GM23248 (cell line): Measurements from ENCODE around the gene VDAC1.

Source experiments
- EZH2 ChIP-seq: fragments of 200-600 bp; sonication (generic); IDR thresholded peaks from 2 replicates; pipeline ENCODE4 v1.6.1; 2018; ENCODE audit warnings: antibody characterized with exemption, mild to moderate bottlenecking; ENCODE audit not compliant: insufficient read depth, poor library complexity, severe bottlenecking
- EZH2phosphoT487 ChIP-seq: fragments of 200-600 bp; sonication (generic); IDR thresholded peaks from 2 replicates; pipeline ENCODE4 v1.6.1; 2018; ENCODE audit warnings: antibody characterized with exemption, moderate library complexity, mild to moderate bottlenecking, low read depth; ENCODE audit not compliant: insufficient read depth

- TF ChIP-seq EZH2 (no peak), EZH2phosphoT487 (no peak)
Observed at GRCh38 chr5:134041570-134042411, 37.0 kb upstream of the VDAC1 start.
